NOMO-1 treated with dmso at 0.1 percent for 144 hours (cell line): ENCODE results near the gene RFTN1.

Experiments
- DNase-seq: peaks from one replicate; lab custom pipeline; 2025; ENCODE audit not compliant: unreplicated experiment; lab: John Stamatoyannopoulos, UW

The RFTN1 gene

DNA sequence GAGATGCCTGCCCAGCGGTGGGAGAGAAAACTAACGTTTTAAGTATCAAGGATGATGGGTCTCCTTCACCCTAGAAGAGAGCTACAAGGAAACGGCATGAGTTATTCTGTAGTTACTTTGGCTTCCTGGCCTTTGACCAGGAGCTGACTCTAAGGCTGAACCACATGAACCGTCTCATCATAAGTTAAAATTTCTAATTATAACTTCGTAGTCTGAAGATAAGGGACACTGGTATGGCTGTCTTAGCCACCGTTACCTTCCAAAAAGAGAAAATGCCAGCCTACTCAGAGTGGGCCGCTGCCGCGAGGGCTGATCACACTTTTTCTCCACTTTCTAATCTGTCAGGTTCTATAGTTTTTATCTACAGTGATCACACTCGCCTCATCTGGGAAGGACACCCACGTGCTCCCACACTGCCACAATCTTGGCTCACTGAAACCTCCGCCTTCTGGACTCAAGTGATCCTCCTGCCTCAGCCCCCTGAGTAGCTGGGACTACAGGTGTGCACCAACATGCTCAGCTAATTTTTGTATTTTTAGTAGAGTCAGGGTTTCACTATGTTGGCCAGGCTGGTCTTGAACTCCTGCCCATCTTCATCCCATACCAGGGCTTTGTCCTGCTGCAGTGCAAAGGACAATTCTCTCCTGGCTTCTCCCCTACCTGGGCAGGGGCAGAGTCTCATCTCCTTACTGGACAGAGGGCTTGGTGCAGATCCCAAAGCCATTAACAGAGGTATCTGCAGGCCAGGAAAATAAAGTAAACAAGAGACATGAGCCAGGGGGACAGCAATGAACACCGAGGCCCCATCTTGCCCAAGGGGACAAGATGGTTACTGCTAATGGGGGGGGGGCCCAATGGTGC lies 73.4 kb downstream of the RFTN1 start:
- no peak for DNase-seq

- no peak for DNase-seq
These were observed 74.2 kb downstream of the RFTN1 start for GRCh38 chr3:16439163-16439847.

DNA sequence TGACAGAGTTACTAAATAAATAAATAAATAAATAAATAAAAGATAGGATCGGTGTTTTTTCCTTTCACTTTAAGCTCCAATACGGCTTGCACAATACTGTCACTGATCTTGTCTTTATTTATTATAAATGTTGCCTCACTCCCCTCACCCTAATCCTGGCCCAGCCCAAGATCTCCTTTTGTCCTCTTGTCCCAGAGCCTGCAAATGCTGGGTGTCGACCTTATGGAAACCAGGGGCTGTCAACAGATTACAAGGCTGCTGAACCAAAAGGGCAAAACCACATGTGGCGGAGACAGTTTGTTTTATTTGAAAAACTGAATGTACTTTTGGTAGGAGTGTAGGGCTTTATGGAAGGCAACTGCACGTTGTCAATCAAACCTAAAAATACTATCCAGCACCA lies 75.9 kb downstream of the RFTN1 start:
- DNase-seq = no peak

GRCh38 chr3:16433701-16434151 lies 79.8 kb downstream of the RFTN1 start:
- DNase-seq = no peak

DNA sequence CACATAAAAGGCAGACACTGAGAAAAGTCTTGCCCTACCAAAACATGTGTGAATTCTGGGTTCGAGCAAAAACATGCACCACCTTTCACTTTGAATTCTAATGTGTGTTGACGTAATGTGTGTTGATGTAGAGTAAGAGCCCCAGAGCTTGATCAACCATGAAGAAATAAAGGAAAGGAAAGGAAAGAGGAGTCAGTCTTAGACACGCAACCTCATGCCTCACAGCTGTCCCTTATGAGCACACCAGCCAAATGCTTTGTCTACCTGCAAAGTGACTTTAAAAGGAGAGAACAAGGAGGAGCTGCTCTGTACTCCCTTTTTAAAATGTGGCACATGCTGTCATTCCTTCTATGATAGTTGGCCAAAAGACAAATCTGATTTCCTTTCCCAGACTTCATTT lies 80.8 kb downstream of the RFTN1 start:
- no peak for DNase-seq

GRCh38 chr3:16430717-16431630 lies 82.5 kb downstream of the RFTN1 start:
- DNase-seq = no peak

DNA sequence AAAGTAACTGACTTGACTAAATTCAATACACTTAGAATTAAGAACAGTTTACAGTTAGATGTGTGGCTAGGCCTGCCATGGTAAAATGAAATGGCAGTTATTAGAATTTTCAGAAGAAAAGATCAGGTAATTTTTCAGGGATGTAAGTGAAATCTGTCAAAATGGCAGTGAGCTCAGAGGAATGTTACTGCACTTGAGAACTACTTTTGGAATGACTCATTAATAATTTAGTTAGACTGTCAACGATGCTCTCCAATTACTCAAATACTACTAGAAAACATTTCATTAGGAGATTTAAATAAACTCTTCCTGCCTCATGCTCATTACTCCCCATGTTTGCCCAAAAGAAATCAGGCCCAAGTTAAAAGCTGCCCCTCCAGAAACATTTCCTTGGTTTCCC lies 84.4 kb downstream of the RFTN1 start:
- DNase-seq = no peak

DNA sequence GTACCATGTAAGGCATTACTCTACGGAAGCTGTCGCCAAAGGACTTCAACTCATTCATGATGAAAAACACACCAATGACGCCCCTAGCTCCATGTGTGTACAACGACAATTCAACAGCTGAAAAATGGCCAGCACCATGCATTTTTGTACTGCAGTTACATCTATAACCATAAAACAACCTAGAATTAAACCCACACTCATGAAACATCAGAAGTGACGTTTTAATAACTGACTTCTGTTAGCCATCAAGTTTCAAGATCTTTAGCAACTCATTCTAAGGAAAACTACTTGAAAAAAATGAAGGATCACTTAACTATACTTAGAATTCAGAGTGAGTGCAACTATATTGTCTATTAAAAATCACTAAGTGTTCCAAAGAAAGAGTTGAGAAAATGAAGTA lies 84.9 kb downstream of the RFTN1 start:
- DNase-seq = no peak

- DNase-seq = peak; percentile 14
These were observed 86.2 kb downstream of the RFTN1 start for GRCh38 chr3:16427103-16427965.

- no peak for DNase-seq
These were observed 86.8 kb downstream of the RFTN1 start for GRCh38 chr3:16426665-16427064.

- DNase-seq = no peak
These were observed 87.5 kb downstream of the RFTN1 start for GRCh38 chr3:16426029-16426400.

GRCh38 chr3:16425398-16426028 lies 88.0 kb downstream of the RFTN1 start:
- DNase-seq = no peak

DNA sequence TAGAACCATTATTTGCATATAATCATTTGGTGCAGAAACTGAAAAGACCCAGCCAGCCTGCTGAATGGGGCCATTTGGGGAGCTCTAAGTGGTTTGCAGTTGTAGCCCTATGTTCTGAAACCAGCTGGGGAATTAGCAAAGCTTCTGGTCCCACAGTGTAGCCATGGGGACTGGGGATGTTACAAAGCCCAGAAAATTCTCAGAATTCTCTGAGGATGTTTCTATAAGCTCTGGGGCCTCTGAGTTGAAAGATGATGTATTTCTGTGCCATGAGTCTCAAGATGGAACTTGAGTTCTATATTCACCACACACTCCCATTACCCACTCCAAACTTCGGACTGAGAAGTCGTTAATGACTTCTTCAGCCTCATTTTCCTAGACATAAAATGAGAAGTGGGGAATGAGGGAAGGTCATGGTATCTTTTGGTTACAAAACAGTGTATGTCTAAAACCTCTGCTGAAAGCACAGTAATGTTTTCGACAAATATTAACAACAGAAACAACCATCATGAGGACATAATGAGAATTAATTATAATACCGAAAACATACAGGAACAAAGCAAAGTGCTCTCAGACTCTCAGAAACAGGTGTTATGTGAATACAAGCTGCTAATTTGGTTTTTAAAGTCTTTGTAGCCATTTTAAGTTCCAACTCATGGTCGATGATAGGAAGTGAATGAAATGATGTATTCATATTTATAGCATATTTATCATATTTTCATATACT lies 89.4 kb downstream of the RFTN1 start:
- no peak for DNase-seq

GRCh38 chr3:16423298-16423697 lies 90.2 kb downstream of the RFTN1 start:
- DNase-seq = no peak

DNA sequence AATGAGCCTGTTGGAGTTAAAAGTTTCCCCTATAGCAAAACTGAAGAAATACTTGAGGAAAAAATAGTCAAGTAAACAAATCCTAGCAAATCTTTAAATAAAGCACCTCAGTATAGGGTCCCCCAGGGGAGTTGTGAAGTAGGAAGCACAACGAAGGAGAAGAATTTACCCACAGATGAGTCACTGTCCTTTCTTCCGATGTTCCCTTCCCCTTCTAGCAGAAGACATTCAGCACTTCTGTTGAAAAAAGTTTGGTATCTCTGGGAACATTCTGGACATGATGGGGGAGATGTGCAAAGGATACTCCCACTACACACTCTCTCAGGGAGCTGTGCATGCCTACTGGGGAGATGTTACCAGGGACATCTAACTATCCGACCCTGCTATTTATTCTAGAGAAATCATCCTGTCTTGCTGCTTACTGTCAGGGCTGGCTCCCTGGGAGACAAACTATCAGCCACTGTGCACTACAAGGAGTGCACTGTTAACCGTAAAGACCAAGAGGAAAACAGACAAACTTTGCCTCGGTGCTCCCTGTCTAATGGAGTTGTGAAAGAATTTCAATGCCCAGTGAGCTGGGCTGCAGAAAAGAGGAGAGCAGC lies 93.8 kb downstream of the RFTN1 start:
- DNase-seq = no peak

GRCh38 chr3:16417945-16418739 lies 95.4 kb downstream of the RFTN1 start:
- DNase-seq = no peak

DNA sequence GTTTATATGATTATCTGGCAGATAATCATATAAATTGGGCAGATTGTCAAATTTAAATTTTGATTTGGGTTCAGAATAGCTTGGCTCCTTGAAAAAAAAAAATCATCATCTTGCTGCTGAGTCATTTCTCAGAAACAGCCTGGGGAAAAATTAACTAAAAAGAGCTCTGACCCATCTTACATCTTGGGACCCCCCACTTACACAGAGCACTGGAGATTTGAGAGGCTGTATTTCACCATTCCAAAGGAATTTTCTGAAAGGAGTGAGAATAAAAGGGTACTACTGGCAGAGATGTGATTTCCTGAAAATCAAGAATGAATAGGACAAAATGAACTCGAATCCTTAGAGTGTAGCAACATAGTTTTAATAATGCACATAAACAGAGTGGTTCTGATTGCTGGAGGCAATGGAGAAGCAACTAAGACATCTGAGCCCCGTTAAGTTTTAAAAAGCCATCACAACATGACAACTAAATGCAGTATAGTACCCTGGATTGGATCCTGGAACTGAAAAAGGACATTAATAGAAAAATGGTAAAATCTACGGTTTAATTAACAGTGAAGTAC lies 97.5 kb downstream of the RFTN1 start:
- no peak for DNase-seq

DNA sequence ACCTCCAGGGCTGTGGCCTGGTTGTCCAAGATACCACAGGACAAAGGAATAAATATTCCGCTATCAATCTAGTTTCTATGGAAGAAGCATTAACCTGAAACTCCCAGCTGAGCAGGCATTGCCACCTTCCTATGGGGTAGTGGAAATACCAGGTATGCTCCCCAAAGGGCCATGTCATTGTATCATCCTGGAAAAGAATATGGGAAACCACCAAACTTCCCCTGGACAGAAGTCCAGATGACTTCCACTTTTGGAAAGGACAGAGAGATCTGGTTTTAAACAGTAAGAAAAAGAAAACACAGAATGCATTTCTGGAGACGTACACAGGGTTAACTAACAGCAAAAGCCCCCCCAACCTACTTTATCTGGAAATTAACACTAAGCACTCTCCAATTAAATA lies 100.2 kb downstream of the RFTN1 start:
- DNase-seq = no peak
